H9 (cell line): ENCODE measurements around the gene PSME1. TPM values are rescaled to one million over a fixed set of nuclear protein-coding genes. Genes with fewer than 3 reads are reported as not detected.
A peak's percentile ranks its signal among the peaks of the same experiment; 100 is the strongest.

ENCODE experiments used
- DNase-seq: peaks from one replicate; pipeline ENCODE4 v3.0.0-alpha.2; 2017
- H2AFZ ChIP-seq: one replicate; pipeline ENCODE4 v1.6.1; 2013; ENCODE audit warnings: mild to moderate bottlenecking, low read length, control low read depth, moderate library complexity
- H2AK5ac ChIP-seq: 2 replicates; pipeline ENCODE4 v1.6.1; 2013; ENCODE audit warnings: low read length, control low read depth, mixed read lengths; ENCODE audit not compliant: insufficient read length
- H2BK120ac ChIP-seq: one replicate; pipeline ENCODE4 v1.6.1; 2013; ENCODE audit warnings: low read depth, mild to moderate bottlenecking, low read length, control low read depth, inconsistent platforms; ENCODE audit not compliant: poor library complexity, severe bottlenecking
- H2BK12ac ChIP-seq: 2 replicates; pipeline ENCODE4 v1.6.1; 2013; ENCODE audit warnings: low read length, control low read depth, mixed read lengths, low read depth; ENCODE audit not compliant: insufficient read length
- H2BK15ac ChIP-seq: 2 replicates; pipeline ENCODE4 v1.6.1; 2013; ENCODE audit warnings: low read depth, low read length, control low read depth
- H2BK20ac ChIP-seq: one replicate; pipeline ENCODE4 v1.6.1; 2013; ENCODE audit warnings: low read depth, mild to moderate bottlenecking, low read length, control low read depth, inconsistent platforms; ENCODE audit not compliant: poor library complexity, severe bottlenecking
- H2BK5ac ChIP-seq: 2 replicates; pipeline ENCODE4 v1.6.1; 2013; ENCODE audit warnings: low read length, control low read depth, mixed read lengths; ENCODE audit not compliant: insufficient read length
- H3K14ac ChIP-seq: 2 replicates; pipeline ENCODE4 v1.6.1; 2013; ENCODE audit warnings: low read length, control low read depth; ENCODE audit not compliant: insufficient read depth
- H3K18ac ChIP-seq: 2 replicates; pipeline ENCODE4 v1.6.1; 2013; ENCODE audit warnings: low read depth, mild to moderate bottlenecking, mixed read lengths, low read length, control low read depth; ENCODE audit not compliant: insufficient read length
- H3K23ac ChIP-seq: 2 replicates; pipeline ENCODE4 v1.6.1; 2013; ENCODE audit warnings: low read length, control low read depth, mixed read lengths, low read depth; ENCODE audit not compliant: insufficient read length
- H3K23me2 ChIP-seq: 2 replicates; pipeline ENCODE4 v1.6.1; 2013; ENCODE audit warnings: low read depth, mild to moderate bottlenecking, mixed read lengths, low read length, control low read depth; ENCODE audit not compliant: insufficient read length, poor library complexity, severe bottlenecking
- H3K27ac ChIP-seq: 2 replicates; pipeline ENCODE4 v1.5.1; 2013; ENCODE audit warnings: low read length, control low read depth, mixed read lengths, low read depth; ENCODE audit not compliant: insufficient read length
- H3K27me3 ChIP-seq: 2 replicates; pipeline ENCODE4 v1.6.1; 2013; ENCODE audit warnings: low read length, control low read depth, inconsistent platforms; ENCODE audit not compliant: insufficient read depth
- H3K4ac ChIP-seq: 2 replicates; pipeline ENCODE4 v1.6.1; 2013; ENCODE audit warnings: low read depth, mild to moderate bottlenecking, control low read depth, inconsistent platforms, low read length, moderate library complexity
- H3K4me1 ChIP-seq: 2 replicates; pipeline ENCODE4 v1.6.1; 2013; ENCODE audit warnings: low read length, control low read depth, inconsistent platforms; ENCODE audit not compliant: insufficient read depth
- H3K4me2 ChIP-seq: 2 replicates; pipeline ENCODE4 v1.6.1; 2013; ENCODE audit warnings: low read length, control low read depth, mixed read lengths; ENCODE audit not compliant: insufficient read length, insufficient read depth
- H3K56ac ChIP-seq: 2 replicates; pipeline ENCODE4 v1.6.1; 2013; ENCODE audit warnings: low read depth, mild to moderate bottlenecking, mixed read lengths, low read length, control low read depth; ENCODE audit not compliant: insufficient read length
- H3K79me1 ChIP-seq: 2 replicates; pipeline ENCODE4 v1.6.1; 2013; ENCODE audit warnings: low read depth, mild to moderate bottlenecking, moderate library complexity, low read length, control low read depth, inconsistent platforms; ENCODE audit not compliant: insufficient read depth, poor library complexity, severe bottlenecking
- H3K79me2 ChIP-seq: 2 replicates; pipeline ENCODE4 v1.6.1; 2013; ENCODE audit warnings: low read length, control low read depth, inconsistent platforms; ENCODE audit not compliant: insufficient read depth
- H3K9ac ChIP-seq: 2 replicates; pipeline ENCODE4 v1.6.1; 2013; ENCODE audit warnings: low read length, control low read depth, mixed read lengths; ENCODE audit not compliant: insufficient read length; ENCODE audit errors: extremely low read depth
- H3K9me3 ChIP-seq: one replicate; pipeline ENCODE4 v1.6.1; 2013; ENCODE audit warnings: low read depth, low read length, inconsistent platforms; ENCODE audit not compliant: control insufficient read depth
- H3T11ph ChIP-seq: one replicate; pipeline ENCODE4 v1.6.1; 2013; ENCODE audit warnings: mild to moderate bottlenecking, low read length, control low read depth, inconsistent platforms
- H4K20me1 ChIP-seq: one replicate; pipeline ENCODE4 v1.6.1; 2013; ENCODE audit not compliant: control insufficient read depth, insufficient read length, insufficient read depth
- H4K5ac ChIP-seq: 2 replicates; pipeline ENCODE4 v1.6.1; 2013; ENCODE audit warnings: low read depth, mild to moderate bottlenecking, mixed read lengths, low read length, control low read depth; ENCODE audit not compliant: insufficient read length
- H4K8ac ChIP-seq: replicated peaks from 2 replicates; pipeline ENCODE4 v1.6.1; 2013; ENCODE audit warnings: low read length, control low read depth, mixed read lengths, low read depth; ENCODE audit not compliant: insufficient read length
- H4K91ac ChIP-seq: 2 replicates; pipeline ENCODE4 v1.6.1; 2013; ENCODE audit warnings: low read depth, mild to moderate bottlenecking, moderate library complexity, mixed read lengths, low read length, control low read depth; ENCODE audit not compliant: insufficient read length
- H3K27ac Mint-ChIP-seq, 3 experiments: 2 replicates in 2 of 3; 3 replicates in 1 of 3; pipeline ENCODE4 v1.8.0; 2020 to 2021; ENCODE audit warnings: mixed read lengths in 3 of 3, mild to moderate bottlenecking in 1 of 3, moderate library complexity in 1 of 3
- H3K27me3 Mint-ChIP-seq: 2 replicates; pipeline ENCODE4 v1.8.0; 2021; ENCODE audit warnings: low read depth, mild to moderate bottlenecking, moderate library complexity, mixed read lengths
- H3K36me3 Mint-ChIP-seq, 3 experiments: 2 replicates in 2 of 3; 3 replicates in 1 of 3; pipeline ENCODE4 v1.8.0; 2020 to 2021; ENCODE audit warnings: low read depth in 3 of 3, mixed read lengths in 3 of 3; ENCODE audit not compliant: insufficient read depth in 1 of 3
- H3K4me1 Mint-ChIP-seq, 2 experiments: 2 replicates each; pipeline ENCODE4 v1.8.0; 2020; ENCODE audit warnings: mixed read lengths in 2 of 2
- H3K4me3 Mint-ChIP-seq, 2 experiments: 2 replicates in 1 of 2; 3 replicates in 1 of 2; pipeline ENCODE4 v1.8.0; 2020 to 2021; ENCODE audit warnings: mild to moderate bottlenecking in 2 of 2, mixed read lengths in 2 of 2, moderate library complexity in 1 of 2
- H3K9me3 Mint-ChIP-seq, 2 experiments: 2 replicates in 1 of 2; 3 replicates in 1 of 2; pipeline ENCODE4 v1.8.0; 2020; ENCODE audit warnings: mild to moderate bottlenecking in 2 of 2, mixed read lengths in 2 of 2, moderate library complexity in 1 of 2
- CTCF ChIP-seq: fragments of 200-600 bp; sonication (generic); conservative IDR thresholded peaks from 3 replicates; pipeline ENCODE4 v1.8.0; 2021; ENCODE audit warnings: antibody characterized with exemption, mild to moderate bottlenecking
- WGBS: extraction: QIAGEN DNeasy Blood & Tissue Kit; methylation state at CpG from one replicate; pipeline ENCODE4 v1.1.7; 2013; ENCODE audit warnings: missing lambda C conversion rate, low lambda C conversion rate, mixed read lengths; ENCODE audit not compliant: insufficient read length; ENCODE audit errors: extremely low coverage; 5-methylcytosine and 5-hydroxymethylcytosine counted together
- total RNA-seq: library from RNA; stranded (reverse); gene quantifications from 2 replicates; pipeline ENCODE4 v1.2.1, GENCODE V29; 2021

PSME1 gene
- total RNA-seq, 1 experiment from 2014 or later, result 109 TPM

GRCh38 chr14:24096545-24097181 is 39.3 kb upstream of the PSME1 start:
- Histone ChIP-seq H3K27me3 (no peaks in the 10 kb centered on the region), H3K79me1 (no peaks in the 10 kb centered on the region), H2BK12ac (peak overlapping the region; percentile 42), H4K5ac (no peak overlapping the region), H3K23me2 (peaks cover 6% of the 10 kb centered on the region), H2BK5ac (no peak overlapping the region), H2BK15ac (no peak overlapping the region), H3K4me2 (no peak overlapping the region), H3K27ac (no peak overlapping the region), H4K8ac (no peak overlapping the region), H2BK120ac (no peak overlapping the region), H3K14ac (no peak overlapping the region), H3K56ac (no peak overlapping the region), H2BK20ac (no peak overlapping the region), H3K9ac (no peak overlapping the region), H3T11ph (no peak overlapping the region), H4K91ac (no peak overlapping the region), H3K79me2 (no peaks in the 10 kb centered on the region; the same call in 1 of the 2 replicates), H2AFZ (no peak overlapping the region), H4K20me1 (no peaks in the 10 kb centered on the region), H2AK5ac (no peak overlapping the region), H3K4ac (no peak overlapping the region), H3K18ac (no peak overlapping the region), H3K4me1 (no peaks in the 10 kb centered on the region; the same call in 1 of the 2 replicates), H3K9me3 (no peaks in the 10 kb centered on the region), H3K23ac (peak overlapping the region; percentile 72)
- peaks cover 0 to 2% of the 10 kb centered on the region in 2 experiments; a peak in 3 of 5 replicates for H3K9me3 Mint-ChIP-seq
- H3K4me3 Mint-ChIP-seq, result peak overlapping the region in 1 of 2 experiments; percentile 45; a peak in 2 of 5 replicates
- peaks cover 42 to 58% (median 47%) of the 10 kb centered on the region in 3 experiments for H3K36me3 Mint-ChIP-seq
- peaks cover 4% of the 10 kb centered on the region for H3K27me3 Mint-ChIP-seq
- peak overlapping the region in 1 of 3 experiments; percentile 78; a peak in 1 of 7 replicates for H3K27ac Mint-ChIP-seq
- peaks cover 19 to 29% of the 10 kb centered on the region in 2 experiments for H3K4me1 Mint-ChIP-seq
- no peak for TF ChIP-seq CTCF
- DNase-seq, result no peak
- no CpG with 5 or more reads among the region's 8 CpGs for WGBS
